Measurements from ENCODE around the gene SLC1A4.

SLC1A4 gene

GRCh38 chr2:64996871-64997307 lies 7.7 kb downstream of the SLC1A4 start:
- peaks cover 99% of the 10 kb centered on the region for H3K79me2 ChIP-seq (ENCODE audit: low read length)
- H3K4me2 ChIP-seq (ENCODE audit: low read depth, low read length): peak overlapping the region; percentile 1; the same call in 1 of the 2 replicates

GRCh38 chr2:64998658-64999061 lies 9.5 kb downstream of the SLC1A4 start:
- peaks cover 29% of the 10 kb centered on the region for H3K36me3 ChIP-seq (replicated peaks; ENCODE audit: insufficient read depth, low read length)
- H4K20me1 ChIP-seq (ENCODE audit: insufficient read depth, low read length): peaks cover 63% of the 10 kb centered on the region
- H3F3A ChIP-seq (ENCODE audit: insufficient read depth, low read length): peaks cover 9% of the 10 kb centered on the region
- H3K4me3 ChIP-seq (ENCODE audit: low read length): no peak overlapping the region
- peaks cover 37% of the 10 kb centered on the region for H3K4me1 ChIP-seq (ENCODE audit: low read length)
- H3K27me3 ChIP-seq (replicated peaks; ENCODE audit: insufficient read depth, low read length): no peaks in the 10 kb centered on the region
- peaks cover 96% of the 10 kb centered on the region for H3K79me2 ChIP-seq (ENCODE audit: low read length)
- no peak for DNase-seq
- H3K9me2 ChIP-seq (replicated peaks; ENCODE audit: insufficient read depth, low read length): no peaks in the 10 kb centered on the region
- TF ChIP-seq EZH2phosphoT487 (IDR thresholded peaks at IDR 0.05; ENCODE audit: low read length) (no peak), CTCF (IDR thresholded peaks at IDR 0.05; ENCODE audit: low read length) (no peak), EZH2 (optimal IDR thresholded peaks at IDR 0.05; ENCODE audit: low read depth, low read length) (no peak)
- H3K27ac ChIP-seq (ENCODE audit: low read length): no peak overlapping the region
- H2AFZ ChIP-seq (ENCODE audit: low read length): no peak overlapping the region
- H3K9ac ChIP-seq (ENCODE audit: low read length): no peak overlapping the region
- H3K9me3 ChIP-seq (replicated peaks; ENCODE audit: insufficient read depth, low read length): no peaks in the 10 kb centered on the region
- H3K4me2 ChIP-seq (ENCODE audit: low read depth, low read length): no peak overlapping the region

More at GRCh38 chr2:64996871-64997307, 7.7 kb downstream of the SLC1A4 start:
- no peak for TF ChIP-seq EZH2phosphoT487 (IDR thresholded peaks at IDR 0.05; ENCODE audit: low read length)
- 0 out of 2 replicates have a peak, but pooled peaks have one; percentile 8 for TF ChIP-seq CTCF (IDR thresholded peaks at IDR 0.05; ENCODE audit: low read length)
- Histone ChIP-seq H3K4me3 (ENCODE audit: low read length) (no peak overlapping the region), H3K36me3 (replicated peaks; ENCODE audit: insufficient read depth, low read length) (peaks cover 24% of the 10 kb centered on the region), H3F3A (ENCODE audit: insufficient read depth, low read length) (peaks cover 18% of the 10 kb centered on the region), H3K9me2 (replicated peaks; ENCODE audit: insufficient read depth, low read length) (no peaks in the 10 kb centered on the region), H3K4me1 (ENCODE audit: low read length) (peaks cover 51% of the 10 kb centered on the region), H2AFZ (ENCODE audit: low read length) (no peak overlapping the region), H3K27me3 (replicated peaks; ENCODE audit: insufficient read depth, low read length) (no peaks in the 10 kb centered on the region), H3K27ac (ENCODE audit: low read length) (no peak overlapping the region), H3K9me3 (replicated peaks; ENCODE audit: insufficient read depth, low read length) (no peaks in the 10 kb centered on the region), H4K20me1 (ENCODE audit: insufficient read depth, low read length) (peaks cover 81% of the 10 kb centered on the region), H3K9ac (ENCODE audit: low read length) (no peak overlapping the region)
- no peak for DNase-seq

GRCh38 chr2:64999754-65000153 lies 10.6 kb downstream of the SLC1A4 start:
- no peak overlapping the region for H3K9ac ChIP-seq (ENCODE audit: low read length)
- H3K36me3 ChIP-seq (replicated peaks; ENCODE audit: insufficient read depth, low read length): peaks cover 32% of the 10 kb centered on the region
- peaks cover 92% of the 10 kb centered on the region for H3K79me2 ChIP-seq (ENCODE audit: low read length)
- peaks cover 55% of the 10 kb centered on the region for H4K20me1 ChIP-seq (ENCODE audit: insufficient read depth, low read length)
- H3K4me1 ChIP-seq (ENCODE audit: low read length): peaks cover 27% of the 10 kb centered on the region
- no peak for TF ChIP-seq EZH2 (optimal IDR thresholded peaks at IDR 0.05; ENCODE audit: low read depth, low read length)
- TF ChIP-seq EZH2phosphoT487 (IDR thresholded peaks at IDR 0.05; ENCODE audit: low read length): no peak
- no peak for TF ChIP-seq CTCF (IDR thresholded peaks at IDR 0.05; ENCODE audit: low read length)
- no peaks in the 10 kb centered on the region for H3K27me3 ChIP-seq (replicated peaks; ENCODE audit: insufficient read depth, low read length)
- no peaks in the 10 kb centered on the region for H3K9me3 ChIP-seq (replicated peaks; ENCODE audit: insufficient read depth, low read length)
- no peak overlapping the region for H3K4me3 ChIP-seq (ENCODE audit: low read length)
- H2AFZ ChIP-seq (ENCODE audit: low read length): no peak overlapping the region
- H3K4me2 ChIP-seq (ENCODE audit: low read depth, low read length): no peak overlapping the region
- no peak for DNase-seq
- peaks cover 9% of the 10 kb centered on the region for H3F3A ChIP-seq (ENCODE audit: insufficient read depth, low read length)
- no peaks in the 10 kb centered on the region for H3K9me2 ChIP-seq (replicated peaks; ENCODE audit: insufficient read depth, low read length)
- H3K27ac ChIP-seq (ENCODE audit: low read length): no peak overlapping the region
